GM12878 (cell line): ENCODE measurements around the gene NDUFV3. TPM values are rescaled to one million over a fixed set of nuclear protein-coding genes. Genes with fewer than 3 reads are reported as not detected.

Experiments
- ATAC-seq: fragments of 200-7000 bp; cut with Tn5 transposase; 3 replicates; pipeline ENCODE4 v1.9.1; 2020; ENCODE audit warnings: mild to moderate bottlenecking, moderate library complexity
- BruUV-seq: library from RNA; stranded (reverse); fragments of 400-500 nt; replicated peaks from 2 replicates; lab custom pipeline; 2021; lab: Mats Ljungman, UMichigan
- CTCF ChIA-PET: fragments of 300-600 bp; sonication (Branson Sonifier 250); formaldehyde crosslinking; extraction: SDS; loops from one replicate; lab custom pipeline; 2021; ENCODE audit warnings: inconsistent platforms; lab: Yijun Ruan, JAX
- POLR2A ChIA-PET: fragments of 350-600 bp; formaldehyde crosslinking; extraction: SDS; loops from one replicate; lab custom pipeline; 2021; ENCODE audit warnings: inconsistent platforms; lab: Charles Lee
- RAD21 ChIA-PET: fragments of 300-600 bp; sonication (Branson Sonifier 250); formaldehyde crosslinking; loops from one replicate; lab custom pipeline; 2023; ENCODE audit warnings: antibody characterized with exemption; ENCODE audit not compliant: unreplicated experiment; lab: Charles Lee
- SMC1A ChIA-PET: fragments of 300-600 bp; sonication (Branson Sonifier 250); formaldehyde crosslinking; loops from one replicate; lab custom pipeline; 2023; ENCODE audit not compliant: unreplicated experiment, uncharacterized antibody; lab: Charles Lee
- DNase-seq: peaks from one replicate; pipeline ENCODE4 v3.0.0-alpha.2; 2011; ENCODE audit warnings: low read depth, low spot score
- FAIRE-seq: peaks from 3 replicates; lab custom pipeline; 2011; peaks lifted over from hg19 to GRCh38; lab: Jason Lieb, UNC
- H2AFZ ChIP-seq: 2 replicates; pipeline ENCODE4 v1.6.0; 2011; ENCODE audit warnings: low read depth, low read length, control low read depth; ENCODE audit not compliant: control insufficient read depth
- H3K27ac ChIP-seq: 2 replicates; pipeline ENCODE4 v1.5.1; 2011; ENCODE audit warnings: control low read depth; ENCODE audit not compliant: control insufficient read depth, insufficient read depth
- H3K27me3 ChIP-seq, 2 experiments: replicated peaks in 1 of 2; 2 replicates each; pipeline versions ENCODE4 v1.6.0 to v1.6.1; 2011; ENCODE audit warnings: low read length in 1 of 2; ENCODE audit not compliant: control insufficient read depth in 2 of 2, insufficient read depth in 2 of 2
- H3K36me3 ChIP-seq, 2 experiments: 2 replicates each; pipeline ENCODE4 v1.5.1; 2011; ENCODE audit warnings: low read length in 1 of 2; ENCODE audit not compliant: control insufficient read depth in 2 of 2, insufficient read depth in 2 of 2
- H3K4me1 ChIP-seq: 2 replicates; pipeline ENCODE4 v1.6.1; 2011; ENCODE audit warnings: mild to moderate bottlenecking, low read length, moderate library complexity, mixed read lengths; ENCODE audit not compliant: control insufficient read depth, insufficient read depth
- H3K4me2 ChIP-seq: 2 replicates; pipeline ENCODE4 v1.6.0; 2011; ENCODE audit warnings: control low read depth; ENCODE audit not compliant: control insufficient read depth, insufficient read depth
- H3K4me3 ChIP-seq: fragments of 200-600 bp; sonication (generic); 2 replicates; pipeline ENCODE4 v1.5.1; 2016
- H3K79me2 ChIP-seq: 2 replicates; pipeline ENCODE4 v1.6.0; 2011; ENCODE audit warnings: low read length; ENCODE audit not compliant: control insufficient read depth, insufficient read depth
- H3K9ac ChIP-seq: 2 replicates; pipeline ENCODE4 v1.8.0; 2011; ENCODE audit warnings: low read length, control low read depth, mixed read lengths; ENCODE audit not compliant: control insufficient read depth, insufficient read depth
- H3K9me3 ChIP-seq: replicated peaks from 3 replicates; pipeline ENCODE4 v1.5.1; 2011; ENCODE audit warnings: mild to moderate bottlenecking, low read length; ENCODE audit not compliant: control insufficient read depth, insufficient read depth
- H4K20me1 ChIP-seq: 2 replicates; pipeline ENCODE4 v1.6.0; 2011; ENCODE audit not compliant: control insufficient read depth, insufficient read depth
- ATF7 ChIP-seq: fragments of 450-650 bp; IDR thresholded peaks from 2 replicates; pipeline ENCODE4 v1.6.1; 2016; ENCODE audit warnings: low read depth, mild to moderate bottlenecking
- CHD4 ChIP-seq: fragments of 200-600 bp; sonication (generic); IDR thresholded peaks from 2 replicates; pipeline ENCODE4 v1.6.1; 2016; ENCODE audit warnings: mild to moderate bottlenecking
- HDAC6 ChIP-seq: fragments of 200-600 bp; sonication (generic); IDR thresholded peaks from one replicate; pipeline ENCODE4 v1.8.0; 2017; ENCODE audit warnings: antibody characterized with exemption; ENCODE audit not compliant: unreplicated experiment
- KAT2A ChIP-seq: conservative IDR thresholded peaks from 2 replicates; pipeline ENCODE4 v1.6.1; 2011; ENCODE audit warnings: low read depth, low read length; ENCODE audit not compliant: control insufficient read depth
- LARP7 ChIP-seq: fragments of 450-650 bp; IDR thresholded peaks from 2 replicates; pipeline ENCODE4 v1.6.1; 2017; ENCODE audit warnings: mild to moderate bottlenecking
- MTA3 ChIP-seq: IDR thresholded peaks from 2 replicates; pipeline ENCODE4 v1.6.1; 2012; ENCODE audit warnings: low read length, inconsistent platforms, borderline replicate concordance
- POLR2AphosphoS5 ChIP-seq: IDR thresholded peaks from 2 replicates; pipeline ENCODE4 v1.6.1; 2011; ENCODE audit warnings: mild to moderate bottlenecking, low read length, inconsistent platforms
- REST ChIP-seq: IDR thresholded peaks from 2 replicates; pipeline ENCODE4 v1.6.1; 2012; ENCODE audit warnings: mild to moderate bottlenecking, low read depth, low read length
- RFX5 ChIP-seq: IDR thresholded peaks from 2 replicates; pipeline ENCODE4 v1.6.1; 2011; ENCODE audit warnings: low read depth, low read length, improper control_type of control experiment
- SREBF2 ChIP-seq: IDR thresholded peaks from 2 replicates; pipeline ENCODE4 v1.6.1; 2012; ENCODE audit warnings: mild to moderate bottlenecking, low read length
- TCF3 ChIP-seq: IDR thresholded peaks from 2 replicates; pipeline ENCODE4 v1.6.1; 2012; ENCODE audit warnings: low read depth, mild to moderate bottlenecking, low read length, borderline replicate concordance; ENCODE audit not compliant: insufficient read depth
- WGBS: methylation state at CpG from one replicate; pipeline ENCODE4 v1.1.6; 2016; ENCODE audit warnings: low lambda C conversion rate; ENCODE audit not compliant: insufficient replicate concordance, insufficient coverage; ENCODE audit errors: missing lambda C conversion rate; 5-methylcytosine and 5-hydroxymethylcytosine counted together
- in situ Hi-C: fragments of 300-500 bp; cut with MboI; formaldehyde crosslinking; loops from 9 replicates; pipeline ENCODE4 v1.14.3; 2018; ENCODE audit warnings: mixed read lengths
- intact Hi-C: fragments of 100-400 bp; cut with micrococcal nuclease; formaldehyde crosslinking; loops from one replicate; pipeline ENCODE4 v1.14.2; 2022; ENCODE audit not compliant: unreplicated experiment
- polyA plus RNA-seq, 11 experiments: library from polyadenylated mRNA; depleted of rRNA in 4 of 11; unstranded in 6 of 11; stranded (reverse) in 5 of 11; fragments of >200 nt; fragmentation: Nextera tagmentation in 4 of 11; fragmentation: Illumina TruSeq in 1 of 11; extraction: Ambion mirVana in 4 of 11; extraction: Trizol in 1 of 11; gene quantifications; 1 replicate in 1 of 11; 2 replicates in 10 of 11; pipeline versions ENCODE4 v1.2.1 to v1.2.3, GENCODE V29; 2011 to 2016; ENCODE audit warnings: inconsistent platforms in 2 of 11, missing spikeins in 2 of 11, low read depth in 1 of 11
- total RNA-seq, 4 experiments: library from RNA; depleted of rRNA in 3 of 4; stranded (reverse); fragments of >200 nt in 3 of 4; fragmentation: Illumina TruSeq in 1 of 4; extraction: Trizol in 1 of 4; gene quantifications; 2 replicates each; pipeline versions ENCODE4 v1.2.1 to v1.2.3, GENCODE V29; 2013 to 2021

NDUFV3 gene
- total and polyA plus RNA-seq, 10 of the 15 experiments (the other 5 are each of a cell fraction or from before 2014, with no cell fraction given), result 7.0 to 44.7 (median 29.9) TPM

- H3K4me1 ChIP-seq, result no peaks in the 10 kb centered on the region
- no peaks in the 10 kb centered on the region for H3K9me3 ChIP-seq
- H3K4me2 ChIP-seq, result no peak overlapping the region
- 49% methylated on average over 3 of the region's 3 CpGs for WGBS
- SMC1A ChIA-PET, result no interaction called here
- DNase-seq (no peak), FAIRE-seq (no peak)
- H4K20me1 ChIP-seq, result no peaks in the 10 kb centered on the region
- no peak overlapping the region for H3K4me3 ChIP-seq
- H3K27me3 ChIP-seq, result no peaks in the 10 kb centered on the region
- no peaks in the 10 kb centered on the region for H3K36me3 ChIP-seq
- no peaks in the 10 kb centered on the region for H3K79me2 ChIP-seq
- intact Hi-C loops (no loop called here), in situ Hi-C loops (no loop called here)
- no TSS peak for BruUV-seq
- TF ChIP-seq ATF7 (no peak), LARP7 (no peak), POLR2AphosphoS5 (no peak)
- TF ChIP-seq, all 136 proteins: peak for 0
- Histone ChIP-seq H3K27ac (no peak overlapping the region), H3K9ac (no peak overlapping the region), H2AFZ (no peak overlapping the region)
- ATAC-seq, result no peak
- ChIA-PET RAD21 (no interaction called here), CTCF (no interaction called here), POLR2A (no interaction called here)
These were observed 66.6 kb downstream of the NDUFV3 start for GRCh38 chr21:42959728-42960127.

- no peaks in the 10 kb centered on the region for H3K36me3 ChIP-seq
- H3K9me3 ChIP-seq, result no peaks in the 10 kb centered on the region
- H3K79me2 ChIP-seq, result no peaks in the 10 kb centered on the region
- ChIA-PET RAD21 (no interaction called here), SMC1A (no interaction called here), CTCF (no interaction called here), POLR2A (no interaction called here)
- no peak overlapping the region for H3K4me3 ChIP-seq
- no peaks in the 10 kb centered on the region for H3K27me3 ChIP-seq
- TF ChIP-seq MTA3, result no peak
- no peak for TF ChIP-seq REST
- no peak for TF ChIP-seq HDAC6
- TF ChIP-seq CHD4, result no peak
- no peak for TF ChIP-seq SREBF2
- no peak for TF ChIP-seq RFX5
- TF ChIP-seq KAT2A, result no peak
- TF ChIP-seq TCF3, result no peak
- in situ Hi-C loops, result no loop called here
- no peak overlapping the region for H3K27ac ChIP-seq
- no peaks in the 10 kb centered on the region for H4K20me1 ChIP-seq
- ATAC-seq (no peak), FAIRE-seq (no peak), DNase-seq (no peak)
- H3K4me2 ChIP-seq, result no peak overlapping the region
- no peak overlapping the region for H3K9ac ChIP-seq
- no TSS peak for BruUV-seq
- 14% methylated on average over 3 of the region's 6 CpGs for WGBS
- H2AFZ ChIP-seq, result no peak overlapping the region
- no peaks in the 10 kb centered on the region for H3K4me1 ChIP-seq
- intact Hi-C loops, result no loop called here
These were observed 69.4 kb downstream of the NDUFV3 start for GRCh38 chr21:42962380-42963007.
